HEK293T (cell line): ENCODE data around the gene DHFR.

Source experiments
- ARNT ChIP-seq: fragments of 450-650 bp; IDR thresholded peaks from 2 replicates; pipeline ENCODE4 v1.6.1; 2017; ENCODE audit warnings: mild to moderate bottlenecking
- BHLHE40 ChIP-seq: fragments of 450-650 bp; IDR thresholded peaks from 2 replicates; pipeline ENCODE4 v1.6.1; 2016; ENCODE audit warnings: mild to moderate bottlenecking, moderate library complexity, borderline replicate concordance
- ELF4 ChIP-seq: fragments of 450-650 bp; IDR thresholded peaks from 2 replicates; pipeline ENCODE4 v1.6.1; 2017; ENCODE audit warnings: antibody characterized with exemption
- FOXA1 ChIP-seq: fragments of 450-650 bp; IDR thresholded peaks from 2 replicates; pipeline ENCODE4 v1.6.1; 2016; ENCODE audit warnings: mild to moderate bottlenecking
- FOXK2 ChIP-seq: fragments of 450-650 bp; IDR thresholded peaks from 2 replicates; pipeline ENCODE4 v1.6.1; 2016; ENCODE audit warnings: mild to moderate bottlenecking
- FOXM1 ChIP-seq: fragments of 450-650 bp; IDR thresholded peaks from 2 replicates; pipeline ENCODE4 v1.6.1; 2017; ENCODE audit warnings: mild to moderate bottlenecking, borderline replicate concordance
- SP1 ChIP-seq: fragments of 450-650 bp; IDR thresholded peaks from 2 replicates; pipeline ENCODE4 v1.6.1; 2017
- SUZ12 ChIP-seq: fragments of 450-650 bp; IDR thresholded peaks from 2 replicates; pipeline ENCODE4 v1.6.1; 2016; ENCODE audit warnings: mild to moderate bottlenecking
- TARDBP ChIP-seq: fragments of 450-650 bp; IDR thresholded peaks from 2 replicates; pipeline ENCODE4 v1.6.1; 2016
- ZNF384 ChIP-seq: fragments of 450-650 bp; IDR thresholded peaks from 2 replicates; pipeline ENCODE4 v1.6.1; 2016
- TF ChIP-seq, protein P1 (sequence below): fragments of 450-650 bp; IDR thresholded peaks from 2 replicates; pipeline ENCODE4 v1.6.1; 2016

DNA sequence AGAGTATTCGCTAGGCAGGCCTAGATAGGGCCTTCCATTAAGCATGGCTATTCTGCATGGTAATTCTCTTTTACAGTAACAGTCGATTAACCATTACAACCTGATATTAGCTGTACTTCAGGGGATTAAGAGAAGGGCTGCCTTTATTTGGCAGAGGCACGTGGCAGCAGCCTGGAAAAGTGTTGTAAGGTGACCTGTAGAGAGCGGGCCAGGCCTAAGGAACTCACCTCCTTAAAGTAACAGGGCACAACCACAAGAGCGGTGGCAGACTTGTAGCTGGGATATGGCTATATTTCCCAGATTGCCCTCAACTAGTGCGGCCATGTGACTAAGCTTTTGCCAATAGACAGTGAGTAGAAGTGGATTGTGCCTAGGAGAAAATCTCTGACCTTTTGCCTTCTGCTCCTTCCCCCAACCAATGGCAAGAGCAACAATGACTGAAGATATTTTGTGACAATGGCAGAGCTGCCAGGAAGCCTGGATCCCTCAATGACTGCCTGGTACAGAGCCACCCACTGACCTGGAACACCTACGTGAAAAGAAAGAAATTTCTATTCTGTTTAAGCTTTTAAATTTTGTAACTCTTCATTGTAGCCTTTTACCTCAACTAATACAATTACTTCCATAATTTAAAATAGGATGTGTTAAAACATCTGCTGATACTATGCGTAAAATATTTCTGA is 65.8 kb downstream of the DHFR start:
- no peak for TF ChIP-seq BHLHE40
- TF ChIP-seq ARNT, result no peak
- TF ChIP-seq ELF4, result no peak
- no peak for TF ChIP-seq SUZ12
- no peak for TF ChIP-seq FOXM1
- TF ChIP-seq, protein P1, sequence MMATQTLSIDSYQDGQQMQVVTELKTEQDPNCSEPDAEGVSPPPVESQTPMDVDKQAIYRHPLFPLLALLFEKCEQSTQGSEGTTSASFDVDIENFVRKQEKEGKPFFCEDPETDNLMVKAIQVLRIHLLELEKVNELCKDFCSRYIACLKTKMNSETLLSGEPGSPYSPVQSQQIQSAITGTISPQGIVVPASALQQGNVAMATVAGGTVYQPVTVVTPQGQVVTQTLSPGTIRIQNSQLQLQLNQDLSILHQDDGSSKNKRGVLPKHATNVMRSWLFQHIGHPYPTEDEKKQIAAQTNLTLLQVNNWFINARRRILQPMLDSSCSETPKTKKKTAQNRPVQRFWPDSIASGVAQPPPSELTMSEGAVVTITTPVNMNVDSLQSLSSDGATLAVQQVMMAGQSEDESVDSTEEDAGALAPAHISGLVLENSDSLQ, result no peak
- TF ChIP-seq TARDBP, result no peak
- TF ChIP-seq SP1, result no peak
- no peak for TF ChIP-seq FOXA1
- TF ChIP-seq ZNF384, result no peak
- TF ChIP-seq FOXK2, result no peak
